ENCODE results near the gene SAXO1.

- TF ChIP-seq CTCF (IDR thresholded peaks at IDR 0.05) (no peak), POLR2A (IDR thresholded peaks at IDR 0.05) (no peak)
Observed at GRCh38 chr9:18981476-18982261, 51.3 kb downstream of the SAXO1 start.

Data from testis (tissue), 2 donors.